GM21576 (cell line): Measurements from ENCODE around the gene TMEM178B.

Experiments used
- ATAC-seq: cut with Tn5 transposase; IDR thresholded peaks from one replicate; pipeline ENCODE4 v1.9.1; 2021; ENCODE audit warnings: mild to moderate bottlenecking, moderate library complexity; ENCODE audit not compliant: unreplicated experiment

The TMEM178B gene

DNA sequence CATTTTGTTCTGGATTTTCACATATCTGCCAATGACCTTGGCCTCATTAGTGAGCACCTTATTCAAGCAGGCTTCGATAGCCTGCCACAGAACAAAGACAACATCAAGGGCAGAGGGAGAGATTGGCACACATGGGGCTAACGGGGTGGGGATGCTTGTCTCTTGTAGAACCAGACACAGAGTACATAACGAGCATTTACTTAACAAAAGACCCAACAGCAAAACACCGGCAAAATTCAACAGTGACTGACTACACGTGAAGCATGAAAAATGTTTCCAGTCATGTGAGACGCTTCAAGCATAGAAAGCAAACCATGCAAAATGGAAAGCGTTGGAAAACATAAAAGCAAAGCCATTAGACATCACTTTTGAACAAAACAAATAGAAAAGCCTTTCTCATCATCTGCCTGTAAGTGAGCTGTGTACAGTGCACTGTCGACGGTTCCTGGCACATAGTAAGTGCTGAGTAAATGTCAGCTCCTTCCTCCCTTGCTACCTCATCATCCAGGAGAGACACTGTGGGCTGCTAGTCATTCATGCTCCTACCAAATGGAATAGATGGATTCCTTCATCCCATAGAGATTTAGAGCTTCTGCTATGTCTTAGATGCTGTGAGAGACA, 342.9 kb downstream of the TMEM178B start:
- ATAC-seq, result no peak

DNA sequence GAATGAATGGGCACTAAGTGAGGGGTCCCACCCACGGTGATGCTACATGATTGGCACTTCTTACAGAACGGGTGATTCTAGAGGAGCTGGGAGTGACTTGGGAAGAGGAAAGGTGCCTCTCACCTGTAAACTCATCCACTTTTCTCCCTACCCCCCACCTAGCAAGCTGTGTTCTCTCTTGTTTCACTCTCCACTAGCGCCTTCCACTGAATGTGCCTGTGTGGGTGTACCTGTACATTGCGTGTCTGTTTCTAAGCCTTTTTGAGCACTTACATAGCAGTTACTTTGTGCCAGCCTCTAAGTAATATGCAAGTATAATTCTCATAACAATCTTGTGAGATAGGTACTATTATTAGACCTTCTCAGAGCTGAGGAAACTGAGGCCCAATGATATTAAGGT, 343.6 kb downstream of the TMEM178B start:
- ATAC-seq, result no peak

DNA sequence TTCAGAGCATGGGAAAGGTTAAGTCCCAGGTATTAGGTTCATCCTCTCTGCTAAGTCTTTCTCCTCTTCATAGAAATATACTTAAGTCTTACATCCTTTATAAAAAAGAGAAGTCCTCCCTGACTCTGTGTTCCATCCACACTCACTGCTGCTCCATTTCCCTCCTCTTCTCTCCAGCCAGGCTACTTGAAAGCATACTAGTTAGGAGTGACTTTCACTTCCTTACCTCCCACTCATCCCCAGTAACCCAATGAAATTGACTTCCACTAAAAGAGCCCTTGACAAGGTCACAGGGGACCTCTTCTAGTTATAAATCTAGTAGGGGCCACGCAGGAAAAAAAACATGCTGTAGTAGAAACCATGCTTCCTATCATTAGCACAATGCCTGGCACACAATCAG, 344.2 kb downstream of the TMEM178B start:
- no peak for ATAC-seq

DNA sequence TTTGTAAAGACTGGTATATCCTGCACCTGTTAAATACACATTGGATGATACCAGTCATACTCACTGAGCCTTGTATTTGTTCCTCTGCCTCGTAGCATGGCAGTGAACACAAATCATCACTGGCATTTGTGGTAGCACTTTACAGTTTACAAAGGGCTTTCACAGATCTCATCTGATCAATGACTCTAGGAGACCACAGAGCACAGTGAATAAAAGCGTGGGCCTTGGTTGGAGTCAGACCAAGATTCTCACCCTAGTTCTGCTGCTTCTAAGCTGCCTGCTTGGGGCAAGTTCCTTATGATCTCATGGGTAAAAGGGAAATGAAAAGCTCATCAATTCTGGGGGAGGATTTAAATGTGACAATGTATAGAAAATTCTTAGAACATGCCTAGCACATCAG, 347.4 kb downstream of the TMEM178B start:
- ATAC-seq, result no peak

DNA sequence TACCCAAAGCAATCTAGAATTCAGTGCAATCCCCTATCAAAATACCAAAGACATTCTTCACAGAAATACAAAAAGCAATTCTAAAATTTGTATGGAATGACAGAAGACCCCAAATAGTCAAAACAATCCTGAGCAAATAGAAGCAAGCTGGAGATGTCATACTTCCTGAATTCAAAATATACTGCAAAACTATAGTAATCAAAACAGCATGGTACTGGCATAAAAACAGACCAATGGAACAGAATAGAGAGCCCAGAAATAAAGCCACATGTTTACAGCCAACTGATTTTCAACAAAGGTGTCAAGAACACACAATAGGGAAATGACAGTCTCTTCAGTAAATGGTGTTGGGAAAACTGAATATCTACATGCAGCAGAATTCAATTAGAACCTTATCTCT, 353.3 kb downstream of the TMEM178B start:
- no peak for ATAC-seq

DNA sequence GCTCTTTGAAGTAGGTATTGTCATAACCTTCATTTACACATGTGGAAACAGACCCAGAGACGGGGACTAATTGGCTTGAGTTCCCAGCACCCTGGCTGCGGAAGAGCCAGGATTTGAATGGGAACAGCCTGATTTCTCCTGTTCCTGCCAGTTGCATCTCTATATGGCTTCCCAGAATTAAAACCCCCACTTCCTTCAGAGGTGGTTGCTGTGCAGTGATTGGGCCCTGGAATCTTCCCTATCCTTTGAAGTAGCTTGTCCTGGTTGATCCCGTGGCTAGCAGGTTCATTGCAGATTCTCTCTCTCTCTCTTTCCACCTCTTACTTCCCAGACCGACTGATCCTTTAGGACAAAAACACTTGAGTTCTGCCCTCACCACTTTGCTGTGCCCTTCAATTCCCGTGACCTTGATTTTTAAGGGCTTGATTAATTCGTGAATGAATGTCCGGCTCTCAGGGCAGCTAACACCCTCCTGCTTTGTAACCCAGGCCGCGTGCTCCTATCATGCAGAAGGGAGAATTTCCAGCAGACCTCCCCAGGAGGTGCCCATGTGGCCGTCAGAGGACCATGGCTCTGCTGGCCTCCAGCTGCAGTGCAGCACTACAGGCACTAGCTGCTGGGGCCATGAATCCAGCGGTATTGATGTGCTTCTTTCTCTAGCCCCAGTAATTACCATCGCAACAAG, 356.7 kb downstream of the TMEM178B start:
- no peak for ATAC-seq

DNA sequence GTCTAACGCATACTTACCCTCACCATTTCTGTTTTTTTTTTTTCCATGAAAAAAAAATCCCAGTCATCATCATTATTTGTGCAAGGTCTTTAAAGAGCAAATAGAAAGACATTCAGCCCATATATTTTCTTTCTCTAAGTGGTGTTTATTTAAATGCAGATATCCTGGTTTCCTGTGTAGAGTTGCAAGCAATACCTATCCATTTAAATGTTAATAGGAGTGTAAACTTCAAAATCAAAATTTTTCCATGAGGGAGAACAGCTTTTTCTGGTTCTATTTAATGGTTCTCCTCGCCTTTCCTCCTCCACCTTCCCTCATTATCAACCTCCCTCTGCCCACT, 357.2 kb downstream of the TMEM178B start:
- no peak for ATAC-seq

DNA sequence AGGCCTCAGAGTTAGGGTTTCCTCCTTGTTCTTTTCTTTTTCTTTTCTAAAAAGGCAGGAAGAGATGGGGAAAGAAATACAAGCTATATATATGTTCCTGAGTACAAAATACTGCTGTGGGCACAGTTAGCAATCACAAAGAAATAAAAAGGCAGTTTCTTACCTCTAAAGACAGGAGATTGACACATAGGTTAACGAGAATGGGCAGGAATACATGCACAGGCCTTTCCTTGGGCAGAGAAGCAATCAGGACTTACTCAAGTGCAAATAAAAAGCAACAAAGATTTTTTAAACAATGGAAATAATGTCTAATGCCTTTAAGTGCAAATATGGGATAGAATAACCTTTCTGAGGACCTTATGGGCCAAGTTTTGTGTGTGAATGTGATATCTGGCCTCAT, 357.8 kb downstream of the TMEM178B start:
- no peak for ATAC-seq

DNA sequence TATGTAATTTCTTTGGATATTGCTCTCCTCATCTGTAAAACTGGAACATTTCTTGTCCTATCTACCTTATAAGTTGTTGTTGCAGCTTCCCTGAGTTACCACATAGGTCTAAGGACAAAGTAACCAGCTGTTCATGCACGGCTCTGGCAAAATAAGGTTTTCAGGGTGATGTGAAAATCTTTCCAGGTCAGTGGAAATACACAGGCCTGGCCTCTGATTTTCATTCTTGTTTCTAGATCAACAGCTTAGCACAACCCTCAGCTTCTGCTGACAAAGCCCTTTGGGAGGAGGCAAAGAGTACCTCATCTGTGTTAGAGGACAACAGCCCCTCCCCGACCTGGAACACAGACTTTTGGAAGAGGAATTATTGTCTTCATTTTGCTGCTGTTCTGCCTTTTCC, 359.8 kb downstream of the TMEM178B start:
- no peak for ATAC-seq

DNA sequence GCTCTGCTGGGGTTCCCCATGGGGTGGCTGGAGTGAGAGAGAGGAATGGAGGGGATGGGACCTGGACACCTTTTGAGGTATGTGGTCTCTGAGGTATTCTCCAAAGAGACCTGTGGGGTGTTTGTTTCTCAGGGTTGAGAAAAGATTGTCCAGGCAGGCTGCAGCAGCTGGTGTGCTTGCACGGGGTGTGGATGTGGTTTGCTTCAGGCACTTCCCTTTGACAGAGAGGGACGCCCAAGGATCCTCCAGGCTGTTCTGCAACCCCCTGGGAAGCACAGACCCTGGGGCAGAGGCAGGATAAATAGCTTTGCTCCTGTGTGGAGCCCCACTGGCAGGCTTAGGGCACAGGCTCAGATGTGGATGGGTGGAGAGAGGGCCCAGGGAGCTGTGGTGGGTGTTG, 362.3 kb downstream of the TMEM178B start:
- no peak for ATAC-seq

DNA sequence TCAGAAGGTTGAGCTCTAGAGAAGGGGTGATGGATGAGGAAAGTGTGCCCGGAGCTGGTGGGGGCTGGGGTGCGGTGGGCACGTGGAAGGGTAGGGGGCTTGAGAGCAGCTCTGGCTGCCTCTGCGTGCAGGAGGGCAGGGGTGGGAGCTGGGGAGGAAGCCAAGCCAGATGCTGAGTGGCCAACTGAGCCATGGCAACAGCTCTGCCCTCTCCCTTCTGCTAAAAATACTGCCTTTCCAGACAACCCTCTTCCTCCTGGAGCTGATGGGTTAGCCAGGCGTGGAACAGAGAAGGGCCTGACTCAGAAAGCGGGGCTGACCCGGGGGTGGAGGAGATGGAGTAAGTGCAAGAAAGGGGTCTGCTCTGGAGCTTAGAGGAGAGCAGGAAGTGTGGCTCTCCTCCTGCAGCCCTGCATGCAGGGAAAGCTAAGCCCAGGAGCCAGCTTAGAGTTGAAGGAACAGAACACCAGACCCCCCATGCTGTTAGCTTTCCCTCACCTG, 362.8 kb downstream of the TMEM178B start:
- ATAC-seq, result no peak

DNA sequence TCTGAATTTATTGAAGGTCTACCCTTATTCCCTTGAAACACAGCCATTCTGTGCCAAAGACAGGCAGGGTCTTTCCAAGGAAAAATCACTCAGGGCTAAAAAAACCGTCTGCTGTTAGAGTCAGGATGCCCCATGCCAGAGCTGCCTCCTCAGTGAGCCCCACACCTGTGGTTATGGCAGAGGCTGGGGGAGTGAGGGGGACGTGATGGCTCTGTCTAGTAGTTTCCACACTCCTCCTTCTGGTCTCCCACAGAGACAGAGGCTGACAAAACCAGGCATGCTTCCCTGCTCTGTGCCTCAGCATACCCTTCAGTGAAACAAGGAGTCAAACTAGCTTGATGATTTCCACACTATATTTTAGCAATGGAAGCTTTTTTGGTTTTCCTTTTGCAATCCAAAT, 365.3 kb downstream of the TMEM178B start:
- ATAC-seq, result no peak

DNA sequence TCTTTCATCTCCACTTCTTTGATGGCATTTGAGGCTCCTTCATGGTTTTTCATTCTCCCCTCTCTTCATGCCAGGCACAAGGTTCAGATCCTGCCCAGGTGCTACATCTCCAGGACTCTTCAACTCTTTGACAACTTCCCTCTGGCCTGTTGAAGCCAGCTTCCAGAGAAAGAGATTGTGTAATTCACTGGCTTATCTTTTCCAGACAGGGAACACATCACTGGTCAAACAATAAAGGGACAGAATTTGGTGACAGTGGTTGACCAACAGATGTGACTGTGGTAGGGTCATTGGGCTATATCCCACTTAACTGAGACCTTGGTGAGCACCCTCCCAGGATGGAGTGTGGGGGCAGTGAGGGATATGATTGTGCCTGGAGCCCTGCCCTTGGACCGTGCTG, 365.9 kb downstream of the TMEM178B start:
- no peak for ATAC-seq

DNA sequence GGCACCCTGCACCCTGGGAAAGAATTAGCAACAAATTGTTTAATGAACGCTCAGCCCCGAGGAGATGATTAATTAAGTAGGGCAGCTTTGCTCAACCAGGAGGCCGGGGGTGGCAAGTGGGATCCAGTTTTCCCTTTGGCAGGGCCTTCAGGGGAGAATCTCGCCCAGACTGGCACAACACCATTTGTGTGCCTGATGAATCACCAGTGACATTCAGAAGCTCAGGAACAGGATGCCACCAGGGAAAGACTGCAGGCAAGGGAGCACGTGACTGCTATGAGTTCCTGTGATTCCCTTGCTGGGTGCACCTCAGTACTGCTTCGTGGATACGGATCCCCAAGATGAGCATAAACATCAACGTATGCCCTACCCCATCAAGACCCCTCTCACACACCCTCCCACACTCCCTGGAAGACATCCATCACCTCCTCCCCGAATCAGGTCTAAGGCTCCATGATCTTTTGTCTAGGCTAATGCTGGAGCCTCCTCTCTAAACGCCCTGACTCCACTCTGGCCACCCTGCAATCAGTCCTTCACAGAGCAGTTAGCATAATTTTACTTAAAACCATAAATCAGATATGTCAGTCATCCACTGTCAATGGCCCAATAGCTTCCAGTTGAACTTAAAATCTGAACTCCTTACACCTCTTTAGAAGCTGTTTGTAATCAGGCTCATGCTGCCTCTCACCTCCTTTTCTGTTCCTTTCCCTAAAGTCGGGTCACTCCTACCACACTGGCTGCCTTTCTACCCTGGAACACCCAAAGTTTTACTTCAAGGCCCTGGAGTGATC, 368.2 kb downstream of the TMEM178B start:
- ATAC-seq, result no peak

DNA sequence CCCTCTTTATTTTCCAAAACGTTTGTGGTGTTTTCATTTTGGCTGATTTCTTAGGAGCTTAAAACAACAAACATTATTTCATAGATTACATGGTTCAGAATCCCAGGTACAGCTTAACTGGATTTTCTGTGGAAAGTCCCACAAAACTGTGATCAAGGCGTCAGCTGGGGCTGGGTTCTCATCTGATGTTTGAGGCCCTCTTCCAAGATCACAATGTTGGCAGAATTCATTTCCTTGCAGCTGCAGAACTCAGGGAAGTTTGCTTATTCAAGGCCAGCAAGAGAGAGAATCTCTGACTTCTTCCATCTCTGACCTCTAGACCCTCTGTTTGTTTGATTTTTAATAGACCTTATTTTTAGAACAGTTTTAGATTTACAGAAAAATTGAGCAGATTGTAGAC, 368.9 kb downstream of the TMEM178B start:
- ATAC-seq, result no peak

DNA sequence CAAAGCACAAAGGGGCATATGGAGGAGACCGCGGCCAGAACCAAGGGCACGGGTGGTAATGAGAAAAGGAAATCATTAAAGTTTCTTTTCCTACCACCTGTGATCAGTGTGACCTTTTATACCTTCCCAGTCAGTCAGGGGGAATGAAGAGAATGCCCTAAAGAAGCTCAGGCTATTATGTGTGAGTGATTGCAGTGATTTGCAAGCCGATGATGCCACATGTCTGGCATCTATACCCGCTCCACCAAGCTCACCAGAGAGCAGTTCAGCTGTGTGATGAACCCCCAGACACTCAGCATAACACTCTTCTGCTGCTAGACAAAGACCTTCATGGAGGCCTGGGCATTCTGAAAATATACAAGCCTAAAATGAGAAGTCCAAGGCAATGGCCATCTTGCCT, 371.1 kb downstream of the TMEM178B start:
- no peak for ATAC-seq

DNA sequence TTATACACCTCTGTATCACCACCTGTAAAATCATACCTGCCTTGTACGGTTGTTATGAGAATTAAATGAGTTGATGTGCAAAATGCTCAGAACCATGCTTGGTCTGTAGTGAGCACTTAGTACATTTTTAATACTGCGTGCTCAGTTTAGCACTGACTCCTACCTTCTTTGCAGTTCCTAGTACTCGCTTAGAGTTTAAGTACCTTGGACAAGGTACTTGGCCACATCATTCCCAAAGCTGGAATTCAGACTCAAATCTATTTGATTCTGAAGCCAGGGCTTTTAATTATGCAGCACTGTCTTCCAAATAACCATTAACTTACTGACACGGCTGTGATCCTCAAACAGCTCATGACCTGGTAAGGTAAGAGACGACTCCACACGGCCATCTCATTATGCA, 377.4 kb downstream of the TMEM178B start:
- no peak for ATAC-seq

DNA sequence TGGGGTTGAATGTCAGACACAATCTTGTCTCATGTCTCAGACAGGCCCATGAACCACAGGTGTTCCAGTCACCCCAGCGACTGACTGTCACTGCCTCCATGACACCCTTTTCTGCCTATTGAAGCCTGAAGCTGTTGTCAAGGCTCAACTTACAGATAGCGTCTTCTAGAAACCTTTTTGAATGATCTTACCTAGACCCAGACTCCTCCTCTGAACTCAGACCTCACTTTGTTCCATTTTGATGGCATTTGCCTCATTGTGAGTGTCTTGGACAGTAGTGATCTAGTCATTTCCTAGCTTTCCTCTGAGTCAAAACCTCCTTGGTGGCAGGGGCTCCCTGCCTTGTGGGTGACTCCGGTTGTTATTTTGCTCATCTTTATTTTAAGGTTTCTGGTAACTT, 379.0 kb downstream of the TMEM178B start:
- ATAC-seq, result no peak

DNA sequence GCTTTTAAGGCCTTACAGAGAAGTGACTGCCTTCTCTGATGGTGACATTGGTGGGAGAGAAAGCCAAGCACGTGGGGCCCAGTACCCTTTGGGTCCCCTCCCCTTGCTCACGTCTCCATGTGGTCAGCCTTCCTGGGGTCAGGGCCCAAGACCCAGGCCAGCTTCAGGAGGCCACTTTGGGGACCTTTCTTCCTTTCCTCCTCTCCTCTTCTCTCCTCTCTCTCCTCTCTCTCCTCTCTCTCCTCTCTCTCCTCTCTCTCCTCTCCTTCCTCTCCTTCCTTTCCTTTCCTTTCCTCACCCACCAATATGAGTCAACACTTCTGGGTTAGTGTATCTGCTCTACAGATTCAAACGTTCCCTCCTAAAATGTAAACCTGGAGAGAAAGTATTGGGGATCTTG, 380.5 kb downstream of the TMEM178B start:
- ATAC-seq, result no peak

DNA sequence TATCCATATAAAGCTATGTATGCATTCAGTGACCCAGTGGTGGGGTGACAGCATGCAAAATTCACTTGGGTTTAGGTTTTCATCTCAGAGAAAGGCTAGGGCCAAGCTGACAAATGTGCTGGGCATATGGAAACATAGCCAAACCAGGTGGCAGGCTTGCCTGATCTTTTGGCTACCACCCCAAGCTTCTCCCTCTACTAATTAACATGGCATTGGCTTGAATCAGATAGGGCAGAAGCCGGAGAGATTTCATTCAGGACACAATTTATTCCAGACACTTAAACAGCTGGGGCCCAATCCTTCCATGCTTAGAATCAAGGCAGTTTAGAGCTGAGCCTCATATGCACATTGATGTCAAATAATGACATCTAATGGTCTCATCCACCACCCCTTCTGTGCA, 381.9 kb downstream of the TMEM178B start:
- ATAC-seq, result no peak

DNA sequence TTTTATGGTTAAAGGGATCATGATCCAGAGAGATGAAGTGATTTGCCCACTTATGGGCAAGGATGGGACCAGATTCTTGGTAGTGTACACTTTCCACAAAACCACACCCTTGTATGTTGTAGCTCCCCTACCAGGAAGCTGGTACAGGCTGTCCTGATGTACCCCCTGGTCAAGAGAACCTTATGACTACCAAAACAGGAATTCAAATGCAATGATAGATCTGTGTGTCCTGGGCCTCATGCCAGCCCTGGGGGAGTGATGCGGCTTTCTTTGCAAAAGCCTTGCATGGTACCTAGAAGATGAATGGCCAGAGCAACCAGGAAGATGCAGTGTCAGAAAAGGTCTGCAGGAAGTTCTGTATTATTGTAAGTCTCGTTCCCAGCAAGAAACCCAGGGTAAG, 382.4 kb downstream of the TMEM178B start:
- no peak for ATAC-seq

DNA sequence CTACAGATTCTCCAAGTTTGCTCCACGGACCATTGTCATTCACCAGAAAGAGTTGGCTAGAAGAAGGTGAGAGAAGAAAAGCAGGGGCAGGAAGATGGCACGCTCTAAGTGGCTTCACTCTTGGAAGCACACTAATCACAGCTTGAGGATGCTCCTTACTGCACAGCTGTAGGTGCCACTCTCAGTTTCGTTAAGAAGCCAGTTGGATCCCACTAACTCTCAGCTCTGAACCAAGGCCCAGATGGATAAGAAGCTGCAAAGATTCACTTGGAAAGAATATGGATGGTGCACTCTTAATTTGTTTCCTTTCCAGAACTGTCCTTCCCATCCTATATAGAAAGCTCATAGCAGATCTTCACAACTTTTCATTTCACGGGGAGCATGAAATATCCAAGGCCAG, 382.8 kb downstream of the TMEM178B start:
- no peak for ATAC-seq
